Measurements from ENCODE around the gene CXCL3. TPM values are rescaled to one million over a fixed set of nuclear protein-coding genes. Genes with fewer than 3 reads are reported as not detected.

Gene CXCL3
- total RNA-seq, 1 experiment from 2014 or later, result 1.9 TPM

- ChIA-PET CTCF (interaction anchor here (1.3 kb wide), 1 partner anchor 14 kb away, joined by 3 read pairs; no protein-coding TSS in a partner anchor), POLR2A (no interaction called here), RAD21 (ENCODE audit: low non-redundant PET in 1 of 2, low total read pairs in 2 of 2, uncharacterized antibody in 2 of 2, unreplicated experiment in 2 of 2) (no interaction called here)
- no peaks in the 10 kb centered on the region for H3K36me3 ChIP-seq (ENCODE audit: control insufficient read depth in 1 of 2, insufficient read depth in 2 of 2, low read length in 2 of 2)
- DNase-seq (ENCODE audit: low read depth, low spot score) (no peak), ATAC-seq (no peak)
- H3K9ac ChIP-seq (ENCODE audit: low read length), result no peak overlapping the region
- TF ChIP-seq RAD21 (IDR thresholded peaks at IDR 0.05; ENCODE audit: low read depth) (no peak), POLR2AphosphoS5 (IDR thresholded peaks at IDR 0.05; ENCODE audit: low read depth, low read length) (no peak), YY1 (IDR thresholded peaks at IDR 0.05; ENCODE audit: extremely low read depth, insufficient replicate concordance, low read depth, low read length) (no peak), ELF1 (IDR thresholded peaks at IDR 0.05; ENCODE audit: borderline replicate concordance, low read depth) (no peak), MAX (IDR thresholded peaks at IDR 0.05) (no peak), CEBPB (IDR thresholded peaks at IDR 0.05; ENCODE audit: low read depth) (no peak), JUND (IDR thresholded peaks at IDR 0.05) (no peak)
- H3K79me2 ChIP-seq (ENCODE audit: insufficient read depth, low read length), result no peaks in the 10 kb centered on the region
- intact Hi-C loops (cut with micrococcal nuclease), result no loop called here
- peaks cover 0 to 19% of the 10 kb centered on the region in 2 experiments; a peak in 2 of 4 replicates for H3K4me1 ChIP-seq (ENCODE audit: control insufficient read depth in 1 of 2, insufficient read depth in 2 of 2, low read length in 2 of 2)
- no peaks in the 10 kb centered on the region for H3K27me3 ChIP-seq (ENCODE audit: insufficient read depth, low read length)
- H3K4me2 ChIP-seq (ENCODE audit: low read length), result no peak overlapping the region
- H3K27ac ChIP-seq (ENCODE audit: low read depth, low read length), result no peak overlapping the region
- no peak overlapping the region for H2AFZ ChIP-seq (ENCODE audit: low read depth, low read length, poor library complexity, severe bottlenecking)
- H3K9me3 ChIP-seq (ENCODE audit: control insufficient read depth in 1 of 2, insufficient read depth in 1 of 2, low read depth in 1 of 2, low read length in 2 of 2), result no peaks in the 10 kb centered on the region
- no peaks in the 10 kb centered on the region for H4K20me1 ChIP-seq (ENCODE audit: insufficient read depth)
- H3K9me2 ChIP-seq (ENCODE audit: insufficient read depth), result no peaks in the 10 kb centered on the region
- no TSS peak for BruUV-seq (replicated peaks)
- H3K4me3 ChIP-seq (replicated peaks in 1 of 2; ENCODE audit: low read depth in 1 of 2, low read length in 2 of 2), result no peak overlapping the region
Measured at GRCh38 chr4:74041418-74041817, 2.9 kb upstream of the CXCL3 start.

DNA sequence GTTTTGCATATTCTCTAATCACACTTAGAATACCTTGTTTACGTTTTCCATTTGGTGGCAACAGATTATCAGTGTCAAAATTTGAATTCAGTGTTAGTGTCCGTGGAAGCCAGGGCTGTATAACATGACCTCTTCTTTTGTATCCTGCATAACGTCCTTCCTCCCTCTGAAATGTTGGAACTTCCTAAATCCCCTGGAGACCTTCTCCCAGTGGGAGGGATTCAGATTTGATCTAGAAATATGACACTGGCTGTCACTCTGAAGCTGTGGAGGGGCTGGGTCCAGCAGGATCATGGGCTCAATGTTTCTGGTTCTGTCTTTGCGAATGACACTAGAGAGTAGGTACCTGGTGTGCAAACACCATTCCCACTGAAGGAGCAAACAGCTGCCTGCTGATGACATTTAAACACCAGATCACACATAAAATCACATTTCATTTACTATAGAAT lies 850 bp upstream of the CXCL3 start:
- ATAC-seq, result no peak
- TF ChIP-seq EZH2phosphoT487 (IDR thresholded peaks at IDR 0.05; ENCODE audit: borderline replicate concordance) (no peak), JUND (IDR thresholded peaks at IDR 0.05) (no peak), ZBTB33 (IDR thresholded peaks at IDR 0.05; ENCODE audit: extremely low read depth, insufficient replicate concordance, low read length) (no peak), ZNF274 (IDR thresholded peaks at IDR 0.05; ENCODE audit: low read depth, low read length) (no peak), TCF7L2 (IDR thresholded peaks at IDR 0.05; ENCODE audit: borderline replicate concordance, extremely low read depth, insufficient read depth, insufficient read length) (no peak), SP1 (IDR thresholded peaks at IDR 0.05; ENCODE audit: low read depth) (no peak), FOSL1 (IDR thresholded peaks at IDR 0.05; ENCODE audit: low read depth) (no peak), YY1 (IDR thresholded peaks at IDR 0.05; ENCODE audit: extremely low read depth, insufficient replicate concordance, low read depth, low read length) (no peak), CEBPB (IDR thresholded peaks at IDR 0.05; ENCODE audit: low read depth) (no peak), EZH2 (IDR thresholded peaks at IDR 0.05) (no peak)

More for the DNA sequence above, 850 bp upstream of the CXCL3 start:
- ChIA-PET CTCF (interaction anchor here (0.9 to 1.7 kb wide), 6 partner anchors 11 to 95 kb away, joined by 3 to 10 read pairs (median 5); no protein-coding TSS in a partner anchor), RAD21 (ENCODE audit: low non-redundant PET in 1 of 2, low total read pairs in 2 of 2, uncharacterized antibody in 2 of 2, unreplicated experiment in 2 of 2) (no interaction called here), POLR2A (interaction anchor here (1.3 to 2.0 kb wide), 3 partner anchors 16 to 70 kb away, joined by 3 to 6 read pairs (median 3); no protein-coding TSS in a partner anchor)
- H3K79me2 ChIP-seq (ENCODE audit: insufficient read depth, low read length), result no peaks in the 10 kb centered on the region
- H3K4me3 ChIP-seq (replicated peaks in 1 of 2; ENCODE audit: low read depth in 1 of 2, low read length in 2 of 2), result peak overlapping the region; percentile 73 to 78
- no peak overlapping the region for H3K27ac ChIP-seq (ENCODE audit: low read depth, low read length)
- H4K20me1 ChIP-seq (ENCODE audit: insufficient read depth), result no peaks in the 10 kb centered on the region
- H3K4me2 ChIP-seq (ENCODE audit: low read length), result peak overlapping the region; percentile 95
- no peaks in the 10 kb centered on the region for H3K27me3 ChIP-seq (ENCODE audit: insufficient read depth, low read length)
- intact Hi-C loops (cut with micrococcal nuclease), result loop anchor here (2.0 to 10.0 kb wide), 4 partner anchors 95 to 365 kb away; no protein-coding TSS in a partner anchor
- peak overlapping the region; percentile 97 for H2AFZ ChIP-seq (ENCODE audit: low read depth, low read length, poor library complexity, severe bottlenecking)
- H3K9me3 ChIP-seq (ENCODE audit: control insufficient read depth in 1 of 2, insufficient read depth in 1 of 2, low read depth in 1 of 2, low read length in 2 of 2), result no peaks in the 10 kb centered on the region
- H3K9ac ChIP-seq (ENCODE audit: low read length), result peak overlapping the region; percentile 61
- DNase-seq (ENCODE audit: low read depth, low spot score), result no peak
- TSS peak; percentile 89 for BruUV-seq (replicated peaks)
- no peaks in the 10 kb centered on the region for H3K9me2 ChIP-seq (ENCODE audit: insufficient read depth)
- peaks cover 0 to 12% of the 10 kb centered on the region in 2 experiments; a peak in 2 of 4 replicates for H3K4me1 ChIP-seq (ENCODE audit: control insufficient read depth in 1 of 2, insufficient read depth in 2 of 2, low read length in 2 of 2)
- no peaks in the 10 kb centered on the region for H3K36me3 ChIP-seq (ENCODE audit: control insufficient read depth in 1 of 2, insufficient read depth in 2 of 2, low read length in 2 of 2)

All from HCT116 (cell line).